ENCODE results near the gene ZNF428.

GRCh38 chr19:43622956-43623355 is 3.5 kb upstream of the ZNF428 start:
- no peak for TF ChIP-seq CTCF (IDR thresholded peaks at IDR 0.05; ENCODE audit: poor library complexity)
- no peak for TF ChIP-seq EZH2phosphoT487 (IDR thresholded peaks at IDR 0.05; ENCODE audit: low read depth, severe bottlenecking, unreplicated experiment)
- no peak for TF ChIP-seq EZH2 (IDR thresholded peaks at IDR 0.05; ENCODE audit: borderline replicate concordance)
